ENCODE measurements around the gene PRRT4.

GRCh38 chr7:128324368-128324680 is 37.2 kb downstream of the PRRT4 start:
- no peak for TF ChIP-seq ZNF274 (IDR thresholded peaks at IDR 0.05; ENCODE audit: low read depth, low read length)
- no peak for TF ChIP-seq SUZ12 (IDR thresholded peaks at IDR 0.05; ENCODE audit: extremely low read depth, insufficient read depth, insufficient read length)
- no peak for TF ChIP-seq YY1 (IDR thresholded peaks at IDR 0.05; ENCODE audit: insufficient read depth, insufficient read length)

Measured in NT2/D1 (cell line).